Endothelial cell of hepatic sinusoid (primary cell): ENCODE measurements around the gene GABRR2.

Experiments used
- in situ Hi-C: cut with HindIII; loops from 2 replicates; pipeline ENCODE4 v1.10.0; 2017; ENCODE audit warnings: low sequenced_read_pairs

GABRR2 gene

GRCh38 chr6:89264296-89264695, 50.8 kb downstream of the GABRR2 start:
- in situ Hi-C loops = no loop called here

GRCh38 chr6:89260832-89261231, 54.3 kb downstream of the GABRR2 start:
- in situ Hi-C loops = no loop called here

DNA sequence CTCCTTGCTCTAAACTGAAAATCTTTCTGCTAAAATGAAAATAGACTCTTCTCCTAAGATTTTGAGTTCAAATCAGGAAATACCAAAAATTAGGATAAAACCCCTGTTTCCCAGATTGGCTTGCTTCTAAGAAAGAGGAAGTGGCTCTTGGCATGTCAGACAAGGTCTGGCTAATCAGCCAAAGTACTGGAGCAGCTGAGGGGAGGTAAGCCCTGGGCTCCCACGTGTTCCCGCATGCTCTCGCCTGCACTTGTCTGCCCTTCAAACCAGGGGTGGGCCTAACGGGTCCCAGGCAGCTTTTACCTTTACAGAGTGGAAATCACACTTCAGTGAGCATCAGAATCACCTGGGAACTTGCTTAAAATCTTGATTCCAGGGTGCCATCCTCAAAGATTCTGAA, 54.8 kb downstream of the GABRR2 start:
- in situ Hi-C loops = no loop called here

DNA sequence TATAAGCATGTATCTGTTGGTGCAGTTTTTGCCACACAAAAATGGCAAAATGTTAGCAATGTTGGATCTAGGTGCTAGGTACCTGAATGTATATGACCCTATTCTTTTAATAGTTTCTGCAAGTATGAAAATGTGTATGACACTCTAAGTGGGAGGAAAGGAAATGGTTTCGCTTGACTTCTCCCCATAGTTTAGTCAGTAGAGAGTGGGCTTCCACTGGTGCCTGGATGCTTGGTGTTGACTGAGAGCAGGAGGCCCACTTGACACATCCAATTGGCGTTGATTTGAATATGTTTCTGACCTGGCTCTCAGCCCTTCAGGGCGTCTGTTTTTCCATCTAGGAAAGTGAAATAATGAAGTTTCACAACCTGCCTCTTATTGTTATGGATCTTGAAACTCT, 56.2 kb downstream of the GABRR2 start:
- in situ Hi-C loops = loop anchor here (5.0 kb wide), 2 partner anchors 57 to 103 kb away; no protein-coding TSS in a partner anchor

DNA sequence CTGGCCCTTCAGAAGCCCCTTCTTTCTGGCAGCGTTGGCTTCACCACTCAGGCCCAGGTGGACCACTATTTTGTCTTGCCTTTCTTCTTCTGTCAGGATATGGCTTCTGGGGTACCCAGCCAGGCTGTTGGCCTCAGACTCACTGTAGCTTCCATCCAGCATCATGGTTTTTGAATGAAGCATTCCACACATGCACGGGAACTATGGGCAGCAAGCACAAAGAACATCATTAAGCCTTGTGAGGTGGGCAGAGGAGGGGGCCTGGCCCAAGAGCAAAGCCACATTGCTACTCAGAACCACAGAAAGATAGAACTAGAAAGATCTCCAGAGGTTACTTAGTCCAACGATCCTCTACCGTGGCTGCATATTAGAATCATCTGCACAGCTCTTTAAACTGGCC, 57.3 kb downstream of the GABRR2 start:
- in situ Hi-C loops = loop anchor here (5.0 kb wide), 2 partner anchors 55 to 105 kb away; no protein-coding TSS in a partner anchor

GRCh38 chr6:89257346-89257745, 57.8 kb downstream of the GABRR2 start:
- in situ Hi-C loops = loop anchor here (5.0 kb wide), 2 partner anchors 55 to 105 kb away; no protein-coding TSS in a partner anchor

DNA sequence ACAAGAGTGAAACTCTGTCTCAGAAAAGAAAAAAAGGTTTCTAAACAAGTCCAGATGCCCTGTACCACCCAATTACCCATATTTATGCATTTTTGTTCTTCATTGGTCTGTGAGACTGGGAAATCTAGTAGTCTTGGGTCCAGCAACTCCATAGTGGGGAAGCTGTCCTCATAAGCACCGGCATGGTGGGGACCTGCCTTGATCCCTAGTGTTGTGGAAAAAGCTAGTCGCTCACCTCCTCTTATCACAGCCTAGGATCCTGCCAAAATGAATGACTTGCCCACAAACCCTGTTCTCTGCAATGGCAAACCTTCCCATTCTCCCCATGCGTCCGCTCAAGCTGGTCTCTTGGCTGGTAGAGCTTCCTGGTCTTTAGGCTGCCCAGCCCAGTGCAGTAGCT, 59.7 kb downstream of the GABRR2 start:
- in situ Hi-C loops = loop anchor here (5.0 kb wide), 2 partner anchors 53 to 107 kb away; no protein-coding TSS in a partner anchor

DNA sequence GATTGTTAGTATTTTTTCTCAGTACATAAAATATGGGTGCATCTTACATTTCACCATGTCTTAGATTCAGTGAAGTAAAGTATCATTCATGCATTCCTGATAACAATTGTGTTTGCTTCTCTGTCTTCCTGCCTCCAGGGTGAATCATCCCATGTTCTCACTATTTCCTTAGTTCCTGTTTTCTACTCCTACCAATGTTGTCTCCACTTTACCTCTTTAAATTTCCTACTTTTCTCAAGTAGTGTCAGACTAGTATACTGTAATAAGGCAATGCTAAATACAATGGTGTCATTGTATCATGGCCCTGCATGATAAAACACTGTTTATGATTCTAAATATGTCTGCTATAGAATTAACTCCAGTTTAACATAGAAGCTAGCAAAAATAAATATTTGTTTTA, 60.5 kb downstream of the GABRR2 start:
- in situ Hi-C loops = no loop called here

GRCh38 chr6:89252907-89253306, 62.2 kb downstream of the GABRR2 start:
- in situ Hi-C loops = no loop called here

GRCh38 chr6:89251976-89252375, 63.1 kb downstream of the GABRR2 start:
- in situ Hi-C loops = no loop called here

DNA sequence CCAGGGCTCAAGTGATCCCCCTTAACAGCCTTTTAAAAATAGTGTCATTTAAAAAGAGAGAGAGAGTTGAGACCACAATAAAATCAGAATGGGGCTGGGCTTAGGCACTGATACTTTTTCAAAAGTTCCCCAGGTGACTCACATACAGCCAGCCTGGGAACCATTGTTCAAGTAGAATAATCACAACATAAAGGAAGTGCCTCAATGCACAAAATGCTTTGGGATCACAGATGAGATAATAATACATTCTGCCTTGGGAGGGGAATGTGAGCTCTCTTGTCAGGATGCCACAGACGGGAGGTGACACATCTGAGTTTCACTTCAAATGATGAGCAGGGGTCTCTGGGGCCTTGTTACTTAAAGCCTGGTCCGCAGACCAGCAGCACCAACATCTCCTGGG, 63.9 kb downstream of the GABRR2 start:
- in situ Hi-C loops = no loop called here

DNA sequence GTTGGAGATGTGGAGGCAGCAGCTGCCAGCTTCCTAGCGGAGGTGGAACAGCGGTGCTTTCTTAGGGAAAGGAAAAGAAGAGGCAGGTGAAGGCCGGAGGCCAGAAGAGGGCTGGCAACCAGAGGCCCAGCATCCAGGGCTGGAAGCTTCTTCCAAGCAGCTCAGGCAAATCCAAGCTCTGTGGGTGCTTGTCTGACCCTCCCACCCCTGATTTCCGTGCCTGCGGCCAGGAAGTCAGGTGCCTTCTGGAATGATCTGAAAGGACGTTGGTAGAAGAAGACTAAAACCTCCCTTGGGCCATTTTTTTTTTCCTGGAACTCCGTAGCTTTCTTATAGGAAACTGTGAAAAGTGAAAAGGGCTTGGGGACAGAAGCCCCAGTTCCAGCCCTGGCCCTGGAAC, 64.9 kb downstream of the GABRR2 start:
- in situ Hi-C loops = no loop called here

DNA sequence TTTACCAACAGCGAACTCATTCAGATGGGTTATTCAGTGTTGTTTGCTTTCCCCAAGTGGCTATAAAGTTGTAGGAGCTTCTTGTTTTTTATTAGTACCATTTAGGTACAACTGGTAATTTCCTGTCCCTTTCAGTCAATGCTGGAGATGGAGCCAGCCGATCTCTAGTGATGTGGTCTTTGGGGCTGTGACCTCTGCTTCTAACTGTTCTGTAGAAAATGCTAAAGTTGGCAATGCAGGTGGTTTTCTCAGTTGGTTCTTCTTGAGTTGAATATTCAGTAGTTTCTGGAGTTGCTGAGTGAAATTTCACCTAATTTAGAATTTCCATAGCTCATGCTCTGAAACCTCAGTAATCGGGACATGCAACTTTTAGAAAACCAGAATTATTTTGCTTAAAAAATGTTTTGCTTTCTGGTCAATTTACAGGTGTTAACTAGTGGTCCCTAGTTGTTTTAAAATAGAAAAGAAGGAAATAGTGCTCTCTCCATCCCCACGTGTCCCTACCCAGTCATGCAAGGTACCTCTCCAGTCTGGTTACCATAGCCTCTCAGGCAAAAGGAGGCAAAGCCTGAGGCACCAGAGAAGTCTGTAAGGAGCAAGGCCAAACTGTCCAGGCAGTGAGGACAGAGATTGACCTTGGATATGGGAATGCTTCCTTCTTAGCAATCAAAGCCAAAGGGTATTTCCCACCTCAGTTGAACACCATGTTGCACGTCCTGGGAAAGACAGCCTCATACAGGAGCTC, 70.7 kb downstream of the GABRR2 start:
- in situ Hi-C loops = loop anchor here (25.0 kb wide), 1 partner anchor 257 kb away; no protein-coding TSS in a partner anchor

- in situ Hi-C loops = loop anchor here (25.0 kb wide), 1 partner anchor 256 kb away; no protein-coding TSS in a partner anchor
Observed at GRCh38 chr6:89243331-89243629, 71.8 kb downstream of the GABRR2 start.

GRCh38 chr6:89242574-89243330, 72.3 kb downstream of the GABRR2 start:
- in situ Hi-C loops = loop anchor here (25.0 kb wide), 1 partner anchor 255 kb away; no protein-coding TSS in a partner anchor

DNA sequence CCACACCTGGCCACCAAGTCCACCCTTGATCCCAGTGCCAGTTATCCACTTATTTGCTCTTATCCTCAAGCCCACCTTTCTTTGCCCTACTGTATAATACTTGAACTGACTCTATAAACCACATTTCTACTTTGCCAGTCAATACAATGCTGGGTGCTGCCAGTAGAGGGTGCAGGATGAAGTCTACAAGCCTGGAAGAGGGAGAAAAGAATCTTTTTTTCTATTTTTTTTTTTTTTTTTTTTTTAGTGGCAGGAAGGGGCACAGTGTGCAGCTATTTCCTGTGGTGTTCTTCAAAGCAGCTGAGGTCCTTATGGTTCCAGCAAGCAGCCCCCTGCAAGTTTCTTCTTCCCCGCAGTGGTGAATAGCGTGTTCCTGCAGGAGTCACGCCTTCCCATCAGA, 75.8 kb downstream of the GABRR2 start:
- in situ Hi-C loops = loop anchor here (25.0 kb wide), 1 partner anchor 252 kb away; no protein-coding TSS in a partner anchor

GRCh38 chr6:89237158-89237557, 77.9 kb downstream of the GABRR2 start:
- in situ Hi-C loops = loop anchor here (25.0 kb wide), 1 partner anchor 250 kb away; no protein-coding TSS in a partner anchor

- in situ Hi-C loops = loop anchor here (25.0 kb wide), 1 partner anchor 246 kb away; no protein-coding TSS in a partner anchor
Observed at GRCh38 chr6:89233605-89234004, 81.5 kb downstream of the GABRR2 start.

DNA sequence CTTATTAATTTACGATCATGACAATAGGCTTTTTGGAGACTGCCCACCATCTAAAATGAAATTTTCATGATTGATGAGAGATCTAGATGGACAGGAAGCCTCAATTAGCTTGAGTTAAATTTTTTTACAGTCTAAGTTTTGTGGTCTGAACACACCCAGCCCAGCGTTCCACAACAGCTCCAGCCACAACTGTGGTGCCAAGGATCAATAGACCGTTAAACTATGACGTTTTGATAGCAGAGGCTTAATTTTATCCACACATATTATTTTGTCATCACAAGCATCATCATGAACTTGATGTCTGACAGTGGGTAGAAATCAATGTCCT, 92.4 kb downstream of the GABRR2 start:
- in situ Hi-C loops = no loop called here

DNA sequence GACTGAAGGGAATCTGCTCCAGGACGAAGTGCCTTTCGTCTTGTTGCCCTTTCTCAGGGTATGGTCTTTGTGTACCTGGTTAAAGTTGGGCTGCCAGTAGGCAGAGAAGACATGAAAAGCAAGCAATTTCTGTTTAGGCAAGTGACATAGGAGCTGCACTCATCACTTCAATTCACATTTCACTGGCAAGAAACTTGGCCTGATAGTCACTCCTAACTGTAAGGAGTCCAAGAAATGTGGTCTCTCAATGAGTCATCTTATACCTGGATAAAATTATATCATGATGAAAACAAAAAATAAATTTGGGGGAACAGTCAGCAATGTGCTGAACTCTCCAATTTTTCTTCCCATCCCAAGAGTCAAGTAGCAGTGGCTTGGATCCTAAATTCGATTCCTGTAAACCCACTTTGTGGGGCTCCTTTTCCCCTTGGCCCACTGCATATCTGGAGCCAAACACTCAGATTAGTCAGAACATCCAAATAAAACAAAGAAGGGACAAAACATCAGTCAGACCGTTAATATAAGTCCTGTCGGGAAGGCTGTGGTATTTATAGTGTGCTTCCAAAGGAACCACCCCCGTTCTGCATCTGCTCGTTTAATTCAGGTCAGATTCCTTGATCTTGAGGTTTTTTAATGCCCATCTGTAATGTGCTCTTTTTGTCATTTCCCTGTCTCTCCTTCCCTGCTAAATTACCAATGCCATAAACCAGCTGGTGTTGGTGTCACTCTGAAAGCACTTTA, 93.0 kb downstream of the GABRR2 start:
- in situ Hi-C loops = no loop called here

GRCh38 chr6:89221129-89221528, 94.0 kb downstream of the GABRR2 start:
- in situ Hi-C loops = no loop called here
